Parathyroid adenoma (tissue), 2 donors: ENCODE measurements around the gene CLEC20A.

Source experiments
- H2AFZ ChIP-seq: fragments of 300-600 bp; sonication (generic); one replicate; pipeline ENCODE4 v1.7.0; 2017; ENCODE audit warnings: antibody characterized with exemption, mild to moderate bottlenecking
- H3K27ac ChIP-seq: fragments of 300-600 bp; sonication (generic); one replicate; pipeline ENCODE4 v1.7.0; 2017
- H3K27me3 ChIP-seq: fragments of 300-600 bp; sonication (generic); one replicate; pipeline ENCODE4 v1.7.0; 2017; ENCODE audit warnings: low read length; ENCODE audit not compliant: control insufficient read depth, insufficient read depth
- H3K36me3 ChIP-seq: fragments of 300-600 bp; sonication (generic); one replicate; pipeline ENCODE4 v1.7.0; 2017; ENCODE audit warnings: low read length; ENCODE audit not compliant: control insufficient read depth, insufficient read depth
- H3K4me1 ChIP-seq: fragments of 300-600 bp; sonication (generic); one replicate; pipeline ENCODE4 v1.7.0; 2017; ENCODE audit warnings: control low read depth
- H3K4me2 ChIP-seq: fragments of 300-600 bp; sonication (generic); one replicate; pipeline ENCODE4 v1.7.0; 2017; ENCODE audit warnings: low read length
- H3K4me3 ChIP-seq: fragments of 300-600 bp; sonication (generic); one replicate; pipeline ENCODE4 v1.7.0; 2017; ENCODE audit warnings: low read depth, low read length
- H3K79me2 ChIP-seq: fragments of 300-600 bp; sonication (generic); one replicate; pipeline ENCODE4 v1.7.0; 2017; ENCODE audit warnings: control low read depth
- H3K9ac ChIP-seq: fragments of 300-600 bp; sonication (generic); one replicate; pipeline ENCODE4 v1.7.0; 2017; ENCODE audit warnings: mild to moderate bottlenecking
- H3K9me3 ChIP-seq: fragments of 300-600 bp; sonication (generic); one replicate; pipeline ENCODE4 v1.7.0; 2017; ENCODE audit warnings: low read length; ENCODE audit not compliant: control insufficient read depth
- TF ChIP-seq, protein P1 (sequence below): fragments of 300-600 bp; sonication (generic); IDR thresholded peaks from one replicate; pipeline ENCODE4 v1.7.0; 2017; ENCODE audit warnings: antibody characterized with exemption, mild to moderate bottlenecking
- donor health status: primary hyperparathyroidism.

The CLEC20A gene

DNA sequence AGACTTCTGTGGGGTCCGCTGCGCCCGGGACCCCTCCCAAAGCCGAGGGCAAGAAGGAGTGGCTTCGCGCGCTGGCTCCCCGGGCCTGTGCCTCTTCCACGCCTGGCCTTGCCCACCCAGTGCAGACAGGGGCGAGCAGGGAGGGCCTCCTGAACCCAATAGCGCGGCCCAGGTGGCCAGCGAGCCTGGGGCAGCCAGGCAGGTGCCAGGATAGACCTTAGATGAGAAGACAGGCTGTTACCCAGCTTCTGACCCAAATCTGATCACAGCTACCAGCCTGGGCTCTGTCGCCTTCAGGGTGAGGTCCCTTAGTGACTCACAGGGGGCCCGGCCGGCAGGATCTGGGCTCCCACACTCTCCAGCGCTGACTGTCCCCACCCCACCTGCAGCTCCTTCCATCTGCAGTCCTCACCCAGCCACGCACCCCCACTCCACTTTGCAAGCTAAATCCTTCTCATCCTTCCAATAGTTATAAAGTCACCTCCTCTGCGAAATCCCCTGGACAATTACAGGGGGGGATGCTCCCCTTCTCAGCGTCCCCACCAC, 9.6 kb downstream of the CLEC20A start:
- H3K9me3 ChIP-seq: no peaks in the 10 kb centered on the region
- no peak overlapping the region for H3K9ac ChIP-seq
- no peaks in the 10 kb centered on the region for H3K4me1 ChIP-seq
- no peaks in the 10 kb centered on the region for H3K27me3 ChIP-seq
- H3K36me3 ChIP-seq: no peaks in the 10 kb centered on the region
- no peak overlapping the region for H3K4me2 ChIP-seq
- TF ChIP-seq, protein P1, sequence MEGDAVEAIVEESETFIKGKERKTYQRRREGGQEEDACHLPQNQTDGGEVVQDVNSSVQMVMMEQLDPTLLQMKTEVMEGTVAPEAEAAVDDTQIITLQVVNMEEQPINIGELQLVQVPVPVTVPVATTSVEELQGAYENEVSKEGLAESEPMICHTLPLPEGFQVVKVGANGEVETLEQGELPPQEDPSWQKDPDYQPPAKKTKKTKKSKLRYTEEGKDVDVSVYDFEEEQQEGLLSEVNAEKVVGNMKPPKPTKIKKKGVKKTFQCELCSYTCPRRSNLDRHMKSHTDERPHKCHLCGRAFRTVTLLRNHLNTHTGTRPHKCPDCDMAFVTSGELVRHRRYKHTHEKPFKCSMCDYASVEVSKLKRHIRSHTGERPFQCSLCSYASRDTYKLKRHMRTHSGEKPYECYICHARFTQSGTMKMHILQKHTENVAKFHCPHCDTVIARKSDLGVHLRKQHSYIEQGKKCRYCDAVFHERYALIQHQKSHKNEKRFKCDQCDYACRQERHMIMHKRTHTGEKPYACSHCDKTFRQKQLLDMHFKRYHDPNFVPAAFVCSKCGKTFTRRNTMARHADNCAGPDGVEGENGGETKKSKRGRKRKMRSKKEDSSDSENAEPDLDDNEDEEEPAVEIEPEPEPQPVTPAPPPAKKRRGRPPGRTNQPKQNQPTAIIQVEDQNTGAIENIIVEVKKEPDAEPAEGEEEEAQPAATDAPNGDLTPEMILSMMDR: no peak
- H2AFZ ChIP-seq: no peak overlapping the region
- no peak overlapping the region for H3K27ac ChIP-seq
- no peak overlapping the region for H3K4me3 ChIP-seq
- no peaks in the 10 kb centered on the region for H3K79me2 ChIP-seq

DNA sequence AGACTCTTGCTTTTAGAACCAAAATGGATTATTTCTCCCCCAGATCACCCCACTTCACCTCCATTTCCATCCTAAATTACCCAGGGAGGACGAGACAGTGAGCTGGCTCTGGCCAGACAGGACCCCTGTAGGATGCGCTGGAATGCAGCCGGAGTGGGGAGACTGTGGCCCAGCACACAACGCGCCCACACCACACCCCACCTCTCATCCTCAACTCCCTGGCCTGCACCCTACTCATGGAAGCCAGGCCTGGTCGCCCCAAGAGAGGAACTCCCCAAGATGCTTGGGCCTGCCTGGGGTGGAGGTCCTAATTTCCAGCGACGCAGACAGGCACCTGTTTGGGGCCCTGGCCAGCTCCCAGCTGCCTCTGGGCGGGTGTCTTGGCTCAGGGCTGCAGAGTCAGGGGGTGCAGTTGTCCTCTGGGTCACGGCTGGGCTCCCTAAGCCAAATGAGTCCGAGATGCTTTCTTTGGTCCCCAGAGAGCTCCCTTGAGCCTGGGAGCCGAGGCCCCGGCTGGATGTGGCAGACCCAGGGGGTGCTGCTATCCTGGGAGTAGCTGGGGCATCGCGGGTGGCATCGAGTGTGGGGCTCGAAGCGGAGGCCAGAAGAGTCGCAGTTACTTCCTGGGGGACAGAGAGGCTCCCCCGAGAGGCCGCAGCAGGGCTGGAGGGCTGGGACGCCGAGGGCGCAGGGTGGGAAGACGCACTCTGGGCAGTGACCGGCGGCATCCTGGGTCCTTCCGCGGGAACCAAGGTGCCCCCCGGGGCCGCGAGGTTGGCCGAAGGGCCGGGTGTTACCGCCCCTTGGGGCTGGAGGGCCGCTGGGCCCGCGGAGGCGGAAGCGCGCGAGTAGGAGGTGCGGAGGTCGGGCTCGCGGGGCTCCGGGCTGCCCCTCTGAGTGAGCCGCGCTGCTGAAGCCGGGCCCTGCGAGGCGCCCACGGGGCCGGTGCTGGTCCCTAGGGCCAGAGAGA, 10.4 kb downstream of the CLEC20A start:
- Histone ChIP-seq H3K4me1 (no peaks in the 10 kb centered on the region), H3K4me2 (no peak overlapping the region), H3K79me2 (no peaks in the 10 kb centered on the region), H3K27me3 (no peaks in the 10 kb centered on the region), H3K27ac (no peak overlapping the region), H3K36me3 (no peaks in the 10 kb centered on the region), H2AFZ (no peak overlapping the region), H3K4me3 (no peak overlapping the region), H3K9me3 (no peaks in the 10 kb centered on the region), H3K9ac (no peak overlapping the region)
- TF ChIP-seq, protein P1: no peak

DNA sequence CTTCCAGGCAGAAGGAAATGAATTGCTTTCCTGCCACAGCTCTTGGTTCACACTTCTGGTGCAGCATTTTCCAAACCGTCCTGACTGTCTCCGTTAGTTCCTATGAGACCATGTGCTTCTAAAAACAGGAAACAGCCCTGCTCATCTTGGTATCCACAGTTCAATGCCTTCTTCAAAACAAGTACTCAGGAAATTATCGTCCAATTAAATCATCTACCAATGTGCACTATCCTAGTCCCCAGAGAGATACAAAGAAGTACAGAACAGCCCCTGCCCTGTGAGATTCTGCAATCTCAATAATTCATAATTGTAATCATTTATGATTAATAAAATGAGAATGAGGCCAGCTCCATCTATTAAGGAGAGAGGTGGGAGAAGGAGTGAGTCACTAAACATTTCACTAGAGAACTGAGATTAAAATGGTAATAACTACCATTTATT, 11.2 kb downstream of the CLEC20A start:
- Histone ChIP-seq H3K4me3 (no peak overlapping the region), H3K36me3 (no peaks in the 10 kb centered on the region), H3K9ac (no peak overlapping the region), H3K4me2 (no peak overlapping the region), H3K27ac (no peak overlapping the region), H3K4me1 (no peaks in the 10 kb centered on the region), H3K27me3 (no peaks in the 10 kb centered on the region), H2AFZ (no peak overlapping the region), H3K9me3 (no peaks in the 10 kb centered on the region), H3K79me2 (no peaks in the 10 kb centered on the region)
- TF ChIP-seq, protein P1: no peak

DNA sequence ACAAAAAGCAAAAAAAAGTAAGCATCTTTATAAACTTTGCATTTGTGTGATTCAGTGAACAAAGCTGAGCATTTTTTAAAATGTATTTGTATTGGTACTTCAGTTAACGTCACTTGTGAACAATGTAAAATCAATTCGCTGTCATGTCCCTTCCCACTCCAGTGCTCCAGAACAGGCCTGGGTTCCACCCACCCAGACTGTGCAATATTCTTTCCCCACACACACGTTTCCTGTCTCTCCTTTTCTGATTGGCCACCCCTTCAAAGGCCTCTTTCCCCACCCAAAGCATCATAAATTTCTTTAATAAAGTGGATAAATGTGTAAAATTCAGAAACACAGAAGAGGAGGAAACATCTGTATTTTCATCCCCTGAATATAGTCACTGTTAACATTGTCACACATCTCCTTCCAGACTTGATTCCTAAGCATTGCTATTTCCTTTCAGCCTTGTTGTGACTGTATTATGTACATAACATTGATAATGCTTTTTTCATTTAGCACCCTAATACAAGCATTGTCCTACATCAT, 12.0 kb downstream of the CLEC20A start:
- no peaks in the 10 kb centered on the region for H3K36me3 ChIP-seq
- H3K4me1 ChIP-seq: no peaks in the 10 kb centered on the region
- H3K9me3 ChIP-seq: no peaks in the 10 kb centered on the region
- H3K4me3 ChIP-seq: no peak overlapping the region
- TF ChIP-seq, protein P1: no peak
- no peak overlapping the region for H2AFZ ChIP-seq
- no peak overlapping the region for H3K9ac ChIP-seq
- H3K27me3 ChIP-seq: no peaks in the 10 kb centered on the region
- H3K79me2 ChIP-seq: no peaks in the 10 kb centered on the region
- no peak overlapping the region for H3K27ac ChIP-seq
- no peak overlapping the region for H3K4me2 ChIP-seq
